HG03064 (cell line): Measurements from ENCODE around the gene ACSS1.

Experiments used
- ATAC-seq: cut with Tn5 transposase; IDR thresholded peaks from one replicate; pipeline ENCODE4 v1.9.1; 2021; ENCODE audit warnings: low read depth; ENCODE audit not compliant: unreplicated experiment

Gene ACSS1

GRCh38 chr20:25058051-25058846 lies at the start of gene ACSS1:
Gene ACSS1, minus strand, starts transcription at chr20:25058139. Its CDS starts 37 bp downstream, at chr20:25058102.
- ATAC-seq, result peak; percentile 59

GRCh38 chr20:25103526-25103925 lies 45.6 kb upstream of the ACSS1 start:
- no peak for ATAC-seq

GRCh38 chr20:25100914-25101313 lies 43.0 kb upstream of the ACSS1 start:
- no peak for ATAC-seq

- ATAC-seq, result no peak
Measured at GRCh38 chr20:25099601-25100140, 41.7 kb upstream of the ACSS1 start.

GRCh38 chr20:25097498-25097897 lies 39.6 kb upstream of the ACSS1 start:
- ATAC-seq, result no peak

- ATAC-seq, result peak; percentile 95
Measured at GRCh38 chr20:25090492-25091429, 32.8 kb upstream of the ACSS1 start.

- ATAC-seq, result no peak
Measured at GRCh38 chr20:25089662-25090061, 31.7 kb upstream of the ACSS1 start.

GRCh38 chr20:25089096-25089495 lies 31.2 kb upstream of the ACSS1 start:
- no peak for ATAC-seq

GRCh38 chr20:25088267-25088666 lies 30.3 kb upstream of the ACSS1 start:
- no peak for ATAC-seq

GRCh38 chr20:25087186-25087929 lies 29.4 kb upstream of the ACSS1 start:
- no peak for ATAC-seq

GRCh38 chr20:25085756-25086495 lies 28.0 kb upstream of the ACSS1 start:
- no peak for ATAC-seq

- ATAC-seq, result no peak
Measured at GRCh38 chr20:25084626-25085187, 26.8 kb upstream of the ACSS1 start.

- ATAC-seq, result no peak
Measured at GRCh38 chr20:25083773-25084625, 26.1 kb upstream of the ACSS1 start.

- no peak for ATAC-seq
Measured at GRCh38 chr20:25083141-25083772, 25.3 kb upstream of the ACSS1 start.

- no peak for ATAC-seq
Measured at GRCh38 chr20:25082498-25082873, 24.5 kb upstream of the ACSS1 start.

GRCh38 chr20:25081730-25082497 lies 24.0 kb upstream of the ACSS1 start, which contains the start of gene VSX1:
Gene VSX1, minus strand, starts transcription at chr20:25082141. Its CDS starts 45 bp downstream, at chr20:25082096.
- no peak for ATAC-seq

GRCh38 chr20:25081065-25081729 lies 23.3 kb upstream of the ACSS1 start:
- ATAC-seq, result no peak
